Measurements from ENCODE around the gene EEF1B2. TPM values are rescaled to one million over a fixed set of nuclear protein-coding genes. Genes with fewer than 3 reads are reported as not detected.

The EEF1B2 gene
- total RNA-seq, 1 donor from 2014 or later = 470 TPM

Other genes with a start within 250 kb of the EEF1B2 start
- 22.1 TPM for gene INO80D, start 73.7 kb upstream of the EEF1B2 start, total RNA-seq
- gene NDUFS1, start 451 bp upstream of the EEF1B2 start, total RNA-seq = 91.1 TPM
- 10.6 TPM for gene ZDBF2, start 114.8 kb downstream of the EEF1B2 start, total RNA-seq